SK-N-SH treated with all-trans-retinoic acid at 6 μM for 48 hours (cell line): ENCODE measurements around the gene KRT80.

Experiments
- ISL1 ChIP-seq: fragments of 250-450 bp; sonication (Bioruptor Pico); IDR thresholded peaks from 2 replicates; pipeline ENCODE4 v2.1.2; 2022; ENCODE audit warnings: mild to moderate bottlenecking, moderate library complexity
- PATZ1 ChIP-seq: fragments of 250-450 bp; sonication (Bioruptor Pico); IDR thresholded peaks from 2 replicates; pipeline ENCODE4 v1.8.0; 2020; ENCODE audit warnings: mild to moderate bottlenecking, moderate library complexity, borderline replicate concordance
- POU6F1 ChIP-seq: fragments of 250-450 bp; sonication (Bioruptor Pico); IDR thresholded peaks from 2 replicates; pipeline ENCODE4 v1.8.0; 2021; ENCODE audit warnings: low read depth, mild to moderate bottlenecking, moderate library complexity, borderline replicate concordance
- PPARA ChIP-seq: fragments of 250-450 bp; sonication (Bioruptor Pico); IDR thresholded peaks from 2 replicates; pipeline ENCODE4 v1.5.0; 2020; ENCODE audit warnings: mild to moderate bottlenecking, borderline replicate concordance
- SNAI2 ChIP-seq: fragments of 250-450 bp; sonication (Bioruptor Pico); IDR thresholded peaks from 2 replicates; pipeline ENCODE4 v1.5.0; 2020; ENCODE audit warnings: mild to moderate bottlenecking, moderate library complexity
- TSHZ2 ChIP-seq: fragments of 250-450 bp; sonication (Bioruptor Pico); IDR thresholded peaks from 2 replicates; pipeline ENCODE4 v1.5.0; 2020; ENCODE audit warnings: mild to moderate bottlenecking, moderate library complexity
- ZFP30 ChIP-seq: fragments of 450-650 bp; formaldehyde crosslinking; IDR thresholded peaks from 2 replicates; pipeline ENCODE4 v1.5.0; 2022; ENCODE audit warnings: mild to moderate bottlenecking, moderate library complexity

GRCh38 chr12:52191841-52192791 is at the start of gene KRT80:
- TF ChIP-seq ISL1 (CRISPR knock-in tag) (peak; percentile 67), PATZ1 (CRISPR knock-in tag) (no peak), POU6F1 (CRISPR knock-in tag) (no peak), PPARA (no peak), ZFP30 (CRISPR knock-in tag) (no peak), TSHZ2 (CRISPR knock-in tag) (no peak), SNAI2 (no peak; the same call in 1 of the 2 replicates)
